IMR-90 (cell line): ENCODE results near the gene SKAP1.
A peak's percentile ranks its signal among the peaks of the same experiment; 100 is the strongest.

Source experiments
- ELK1 ChIP-seq: fragments of 150-350 bp; IDR thresholded peaks from 2 replicates; pipeline ENCODE4 v1.6.1; 2016; ENCODE audit warnings: low read depth, mild to moderate bottlenecking, low read length, moderate library complexity, borderline replicate concordance
- MXI1 ChIP-seq: IDR thresholded peaks from 2 replicates; pipeline ENCODE4 v1.6.1; 2012; ENCODE audit warnings: low read depth, mild to moderate bottlenecking, low read length, moderate library complexity, borderline replicate concordance
- POLR2A ChIP-seq: IDR thresholded peaks from 2 replicates; pipeline ENCODE4 v1.6.1; 2012; ENCODE audit warnings: mild to moderate bottlenecking, low read depth, low read length
- RCOR1 ChIP-seq: IDR thresholded peaks from 2 replicates; pipeline ENCODE4 v1.6.1; 2012; ENCODE audit warnings: mild to moderate bottlenecking, low read length, improper control_type of control experiment; ENCODE audit not compliant: insufficient replicate concordance
- TF ChIP-seq, protein P1 (sequence below): conservative IDR thresholded peaks from 2 replicates; pipeline ENCODE4 v1.5.1; 2012; ENCODE audit warnings: mild to moderate bottlenecking, low read depth, low read length, improper control_type of control experiment

DNA sequence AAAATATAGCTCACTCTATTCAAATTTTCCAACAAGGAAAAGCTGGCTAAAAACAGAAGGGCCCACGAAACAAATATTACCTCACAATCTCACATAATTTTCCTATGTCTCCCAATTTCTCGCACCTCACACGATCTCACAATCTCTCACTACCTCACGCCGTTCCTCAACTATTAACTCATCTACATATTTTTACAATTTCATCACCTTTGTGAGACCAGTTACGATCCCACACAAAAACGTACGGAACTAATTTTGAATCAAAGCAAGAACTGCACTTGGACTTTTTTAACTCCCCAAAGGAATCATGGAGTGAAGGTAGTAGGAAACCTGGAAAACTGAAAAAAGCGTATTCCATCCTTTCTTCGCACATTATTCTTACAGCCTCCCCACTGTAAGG is 329.9 kb downstream of the SKAP1 start:
- TF ChIP-seq, protein P1, sequence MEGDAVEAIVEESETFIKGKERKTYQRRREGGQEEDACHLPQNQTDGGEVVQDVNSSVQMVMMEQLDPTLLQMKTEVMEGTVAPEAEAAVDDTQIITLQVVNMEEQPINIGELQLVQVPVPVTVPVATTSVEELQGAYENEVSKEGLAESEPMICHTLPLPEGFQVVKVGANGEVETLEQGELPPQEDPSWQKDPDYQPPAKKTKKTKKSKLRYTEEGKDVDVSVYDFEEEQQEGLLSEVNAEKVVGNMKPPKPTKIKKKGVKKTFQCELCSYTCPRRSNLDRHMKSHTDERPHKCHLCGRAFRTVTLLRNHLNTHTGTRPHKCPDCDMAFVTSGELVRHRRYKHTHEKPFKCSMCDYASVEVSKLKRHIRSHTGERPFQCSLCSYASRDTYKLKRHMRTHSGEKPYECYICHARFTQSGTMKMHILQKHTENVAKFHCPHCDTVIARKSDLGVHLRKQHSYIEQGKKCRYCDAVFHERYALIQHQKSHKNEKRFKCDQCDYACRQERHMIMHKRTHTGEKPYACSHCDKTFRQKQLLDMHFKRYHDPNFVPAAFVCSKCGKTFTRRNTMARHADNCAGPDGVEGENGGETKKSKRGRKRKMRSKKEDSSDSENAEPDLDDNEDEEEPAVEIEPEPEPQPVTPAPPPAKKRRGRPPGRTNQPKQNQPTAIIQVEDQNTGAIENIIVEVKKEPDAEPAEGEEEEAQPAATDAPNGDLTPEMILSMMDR, result no peak
- no peak for TF ChIP-seq MXI1
- peak; percentile 39; the same call in 1 of the 2 replicates for TF ChIP-seq POLR2A
- TF ChIP-seq ELK1, result no peak
- TF ChIP-seq RCOR1, result no peak
